Panc1 (cell line): ENCODE results near the gene CHEK2. TPM values are rescaled to one million over a fixed set of nuclear protein-coding genes. Genes with fewer than 3 reads are reported as not detected.

Experiments used
- ATAC-seq: fragments of 200-7000 bp; cut with Tn5 transposase; 2 replicates; pipeline ENCODE4 v1.9.1; 2020; ENCODE audit warnings: mild to moderate bottlenecking, moderate library complexity
- BruUV-seq: library from RNA; stranded (reverse); fragments of 400-500 nt; replicated peaks from 2 replicates; lab custom pipeline; 2021; lab: Mats Ljungman, UMichigan
- CTCF ChIA-PET: fragments of 300-600 bp; sonication (Branson Sonifier 250); formaldehyde crosslinking; loops from one replicate; lab custom pipeline; 2022; ENCODE audit warnings: antibody characterized with exemption; lab: Charles Lee
- POLR2A ChIA-PET: fragments of 300-600 bp; sonication (Branson Sonifier 250); formaldehyde crosslinking; loops from one replicate; lab custom pipeline; 2022; ENCODE audit warnings: antibody characterized with exemption; lab: Charles Lee
- DNase-seq: peaks from one replicate; pipeline ENCODE4 v3.0.0-alpha.2; 2010; ENCODE audit warnings: low read depth, low spot score
- H3K27ac ChIP-seq: 2 replicates; pipeline ENCODE4 v1.5.1; 2011; ENCODE audit warnings: mild to moderate bottlenecking, low read length, inconsistent platforms
- H3K27me3 ChIP-seq: fragments of 200-500 bp; sonication (Bioruptor generic); 2 replicates; pipeline ENCODE4 v1.6.0; 2014; ENCODE audit warnings: low read length, inconsistent platforms; ENCODE audit not compliant: control insufficient read depth, insufficient read depth
- H3K36me3 ChIP-seq: fragments of 200-500 bp; sonication (Bioruptor generic); 2 replicates; pipeline ENCODE4 v1.5.1; 2014; ENCODE audit warnings: inconsistent platforms, mild to moderate bottlenecking, low read length, moderate library complexity; ENCODE audit not compliant: control insufficient read depth, insufficient read depth
- H3K4me1 ChIP-seq: 2 replicates; pipeline ENCODE4 v1.5.1; 2011; ENCODE audit warnings: inconsistent platforms, mild to moderate bottlenecking, low read length, moderate library complexity; ENCODE audit not compliant: control insufficient read depth, insufficient read depth
- H3K4me3 ChIP-seq, 2 experiments: 2 replicates each; pipeline ENCODE4 v1.5.1; 2011 to 2012; ENCODE audit warnings: low read depth in 2 of 2, low read length in 2 of 2, mild to moderate bottlenecking in 2 of 2, inconsistent platforms in 1 of 2, moderate library complexity in 1 of 2
- H3K9me3 ChIP-seq: fragments of 200-500 bp; sonication (Bioruptor generic); 2 replicates; pipeline ENCODE4 v1.5.1; 2014; ENCODE audit warnings: low read depth, mild to moderate bottlenecking, inconsistent platforms, low read length, moderate library complexity; ENCODE audit not compliant: control insufficient read depth, insufficient read depth
- POLR2AphosphoS5 ChIP-seq: IDR thresholded peaks from 2 replicates; pipeline ENCODE4 v1.6.1; 2012; ENCODE audit warnings: mild to moderate bottlenecking, low read depth, low read length, moderate library complexity
- SIN3A ChIP-seq: IDR thresholded peaks from 2 replicates; pipeline ENCODE4 v1.6.1; 2012; ENCODE audit warnings: low read depth, mild to moderate bottlenecking, low read length, moderate library complexity, borderline replicate concordance; ENCODE audit not compliant: insufficient read depth
- TCF7L2 ChIP-seq: IDR thresholded peaks from 2 replicates; pipeline ENCODE4 v1.6.1; 2011; ENCODE audit warnings: mild to moderate bottlenecking, low read depth, low read length, inconsistent platforms
- in situ Hi-C: cut with HindIII; loops from 2 replicates; pipeline ENCODE4 v1.10.0; 2016; ENCODE audit warnings: low sequenced_read_pairs, low pct_unique_long_range_greater_than_20kb
- intact Hi-C: fragments of 100-400 bp; cut with micrococcal nuclease; formaldehyde crosslinking; loops from one replicate; pipeline ENCODE4 v1.10.0; 2022; ENCODE audit not compliant: unreplicated experiment
- total RNA-seq: library from RNA; stranded (reverse); gene quantifications from one replicate; pipeline ENCODE4 v1.2.1, GENCODE V29; 2021; ENCODE audit not compliant: unreplicated experiment
- TF ChIP-seq, protein P1 (sequence below), 2 experiments: IDR thresholded peaks; 2 replicates each; pipeline ENCODE4 v1.6.1; 2011 to 2012; ENCODE audit warnings: low read depth in 2 of 2, control low read depth in 1 of 2, low read length in 1 of 2, mild to moderate bottlenecking in 1 of 2, moderate library complexity in 1 of 2; ENCODE audit not compliant: insufficient read depth in 1 of 2
- TF ChIP-seq, protein P2 (sequence below): fragments of 450-650 bp; IDR thresholded peaks from 2 replicates; pipeline ENCODE4 v1.5.1; 2017; ENCODE audit warnings: mild to moderate bottlenecking

Gene CHEK2
- total RNA-seq, 1 experiment from 2014 or later: 29.5 TPM

DNA sequence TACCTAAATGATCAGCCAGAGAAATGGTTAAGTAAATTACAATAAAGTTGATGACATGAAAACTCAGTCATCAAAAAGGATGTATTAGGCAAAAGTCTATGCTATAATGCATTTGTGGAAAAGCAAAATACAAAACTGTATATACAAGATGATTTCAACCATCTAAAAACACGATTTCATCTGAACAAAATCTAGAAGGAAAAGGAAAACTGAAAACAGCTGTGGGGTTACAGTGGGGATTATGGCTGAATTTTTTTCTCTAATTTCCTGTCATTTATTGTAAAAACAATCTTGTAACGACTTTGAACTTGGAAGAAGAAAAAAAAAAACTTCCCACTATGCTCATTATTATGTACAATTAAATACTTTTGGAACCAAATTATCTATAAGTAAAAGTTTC lies 30.3 kb downstream of the CHEK2 start:
- DNase-seq: no peak
- TF ChIP-seq, protein P1, sequence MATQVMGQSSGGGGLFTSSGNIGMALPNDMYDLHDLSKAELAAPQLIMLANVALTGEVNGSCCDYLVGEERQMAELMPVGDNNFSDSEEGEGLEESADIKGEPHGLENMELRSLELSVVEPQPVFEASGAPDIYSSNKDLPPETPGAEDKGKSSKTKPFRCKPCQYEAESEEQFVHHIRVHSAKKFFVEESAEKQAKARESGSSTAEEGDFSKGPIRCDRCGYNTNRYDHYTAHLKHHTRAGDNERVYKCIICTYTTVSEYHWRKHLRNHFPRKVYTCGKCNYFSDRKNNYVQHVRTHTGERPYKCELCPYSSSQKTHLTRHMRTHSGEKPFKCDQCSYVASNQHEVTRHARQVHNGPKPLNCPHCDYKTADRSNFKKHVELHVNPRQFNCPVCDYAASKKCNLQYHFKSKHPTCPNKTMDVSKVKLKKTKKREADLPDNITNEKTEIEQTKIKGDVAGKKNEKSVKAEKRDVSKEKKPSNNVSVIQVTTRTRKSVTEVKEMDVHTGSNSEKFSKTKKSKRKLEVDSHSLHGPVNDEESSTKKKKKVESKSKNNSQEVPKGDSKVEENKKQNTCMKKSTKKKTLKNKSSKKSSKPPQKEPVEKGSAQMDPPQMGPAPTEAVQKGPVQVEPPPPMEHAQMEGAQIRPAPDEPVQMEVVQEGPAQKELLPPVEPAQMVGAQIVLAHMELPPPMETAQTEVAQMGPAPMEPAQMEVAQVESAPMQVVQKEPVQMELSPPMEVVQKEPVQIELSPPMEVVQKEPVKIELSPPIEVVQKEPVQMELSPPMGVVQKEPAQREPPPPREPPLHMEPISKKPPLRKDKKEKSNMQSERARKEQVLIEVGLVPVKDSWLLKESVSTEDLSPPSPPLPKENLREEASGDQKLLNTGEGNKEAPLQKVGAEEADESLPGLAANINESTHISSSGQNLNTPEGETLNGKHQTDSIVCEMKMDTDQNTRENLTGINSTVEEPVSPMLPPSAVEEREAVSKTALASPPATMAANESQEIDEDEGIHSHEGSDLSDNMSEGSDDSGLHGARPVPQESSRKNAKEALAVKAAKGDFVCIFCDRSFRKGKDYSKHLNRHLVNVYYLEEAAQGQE (IDR thresholded peaks at IDR 0.05; ENCODE audit: insufficient read depth in 1 of 2, low read depth in 2 of 2, low read length in 1 of 2): no peak
- TF ChIP-seq SIN3A (no peak), TCF7L2 (no peak), POLR2AphosphoS5 (no peak)
- TF ChIP-seq, protein P2, sequence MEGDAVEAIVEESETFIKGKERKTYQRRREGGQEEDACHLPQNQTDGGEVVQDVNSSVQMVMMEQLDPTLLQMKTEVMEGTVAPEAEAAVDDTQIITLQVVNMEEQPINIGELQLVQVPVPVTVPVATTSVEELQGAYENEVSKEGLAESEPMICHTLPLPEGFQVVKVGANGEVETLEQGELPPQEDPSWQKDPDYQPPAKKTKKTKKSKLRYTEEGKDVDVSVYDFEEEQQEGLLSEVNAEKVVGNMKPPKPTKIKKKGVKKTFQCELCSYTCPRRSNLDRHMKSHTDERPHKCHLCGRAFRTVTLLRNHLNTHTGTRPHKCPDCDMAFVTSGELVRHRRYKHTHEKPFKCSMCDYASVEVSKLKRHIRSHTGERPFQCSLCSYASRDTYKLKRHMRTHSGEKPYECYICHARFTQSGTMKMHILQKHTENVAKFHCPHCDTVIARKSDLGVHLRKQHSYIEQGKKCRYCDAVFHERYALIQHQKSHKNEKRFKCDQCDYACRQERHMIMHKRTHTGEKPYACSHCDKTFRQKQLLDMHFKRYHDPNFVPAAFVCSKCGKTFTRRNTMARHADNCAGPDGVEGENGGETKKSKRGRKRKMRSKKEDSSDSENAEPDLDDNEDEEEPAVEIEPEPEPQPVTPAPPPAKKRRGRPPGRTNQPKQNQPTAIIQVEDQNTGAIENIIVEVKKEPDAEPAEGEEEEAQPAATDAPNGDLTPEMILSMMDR: no peak
- Histone ChIP-seq H3K36me3 (peaks cover 2% of the 10 kb centered on the region; the same call in 1 of the 2 replicates), H3K4me1 (no peaks in the 10 kb centered on the region), H3K4me3 (no peak overlapping the region), H3K27ac (no peak overlapping the region), H3K27me3 (no peaks in the 10 kb centered on the region), H3K9me3 (no peaks in the 10 kb centered on the region)
- CTCF ChIA-PET: no interaction called here
- no TSS peak for BruUV-seq
- intact Hi-C loops (no loop called here), in situ Hi-C loops (no loop called here)
- no peak for ATAC-seq
- POLR2A ChIA-PET: no interaction called here

GRCh38 chr22:28710576-28711191 lies 30.9 kb downstream of the CHEK2 start:
- DNase-seq (no peak), ATAC-seq (no peak)
- TF ChIP-seq, protein P1 (IDR thresholded peaks at IDR 0.05; ENCODE audit: insufficient read depth in 1 of 2, low read depth in 2 of 2, low read length in 1 of 2): no peak
- TF ChIP-seq SIN3A: no peak
- TF ChIP-seq TCF7L2: no peak
- TF ChIP-seq, protein P2: no peak
- no peak for TF ChIP-seq POLR2AphosphoS5
- CTCF ChIA-PET: no interaction called here
- no peaks in the 10 kb centered on the region for H3K4me1 ChIP-seq
- no peaks in the 10 kb centered on the region for H3K27me3 ChIP-seq
- POLR2A ChIA-PET: no interaction called here
- in situ Hi-C loops: no loop called here
- no peak overlapping the region for H3K27ac ChIP-seq
- no peaks in the 10 kb centered on the region for H3K9me3 ChIP-seq
- intact Hi-C loops: no loop called here
- no peak overlapping the region for H3K4me3 ChIP-seq
- peaks cover 2% of the 10 kb centered on the region; the same call in 1 of the 2 replicates for H3K36me3 ChIP-seq
- no TSS peak for BruUV-seq
